ENCODE data around the gene MORC1. TPM values are rescaled to one million over a fixed set of nuclear protein-coding genes. Genes with fewer than 3 reads are reported as not detected.

The MORC1 gene
- total RNA-seq, 2 experiments from 2014 or later = not detected

GRCh38 chr3:108940166-108940565, 177.8 kb downstream of the MORC1 start:
- H3K4me1 Mint-ChIP-seq = no peaks in the 10 kb centered on the region
- ChIA-PET CTCF (no interaction called here), POLR2A (no interaction called here)
- no peaks in the 10 kb centered on the region for H3K36me3 Mint-ChIP-seq (ENCODE audit: low read depth)
- no peaks in the 10 kb centered on the region for H3K27me3 Mint-ChIP-seq
- H3K27ac Mint-ChIP-seq = no peak overlapping the region
- DNase-seq = no peak
- no peaks in the 10 kb centered on the region for H3K9me3 Mint-ChIP-seq
- H3K4me3 Mint-ChIP-seq = no peak overlapping the region

DNA sequence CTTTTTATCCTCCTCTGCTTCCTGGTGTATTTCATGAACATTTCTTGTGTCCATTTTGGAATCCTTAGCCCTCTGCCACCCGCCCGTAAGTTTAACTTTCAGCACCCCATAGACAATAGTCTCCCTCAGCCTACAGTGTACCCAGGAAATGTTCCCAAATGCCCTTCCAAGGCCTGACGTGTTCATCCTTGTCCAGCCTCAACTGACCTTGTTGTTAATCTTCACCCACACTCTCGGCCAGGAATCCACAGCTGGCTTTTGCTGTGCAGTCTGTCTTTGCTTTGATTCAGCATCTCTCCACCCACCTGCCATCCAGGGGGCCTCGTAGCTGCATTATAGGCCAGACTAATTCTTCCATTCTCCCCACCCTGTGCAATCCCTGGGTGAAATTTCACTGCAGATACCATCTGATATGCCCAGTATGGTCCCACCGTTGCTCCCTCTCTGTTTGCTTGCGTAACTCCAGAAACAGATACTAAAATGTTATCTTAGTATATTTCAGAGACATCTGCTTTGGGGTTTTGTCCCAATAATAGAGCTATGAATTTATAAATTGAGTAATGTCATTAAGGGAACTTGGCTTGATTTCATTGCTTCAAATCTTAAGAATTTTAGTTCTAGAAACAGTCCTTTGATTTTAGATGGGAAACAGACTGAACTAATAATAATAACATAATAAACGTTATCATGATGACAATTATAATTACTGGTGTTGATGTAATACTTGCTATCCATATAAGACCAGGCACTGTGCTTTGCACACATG, 180.8 kb downstream of the MORC1 start:
- no peaks in the 10 kb centered on the region for H3K9me3 Mint-ChIP-seq
- H3K27ac Mint-ChIP-seq = no peak overlapping the region
- no peak for DNase-seq
- no peaks in the 10 kb centered on the region for H3K36me3 Mint-ChIP-seq (ENCODE audit: low read depth)
- no peaks in the 10 kb centered on the region for H3K4me1 Mint-ChIP-seq
- POLR2A ChIA-PET = no interaction called here
- CTCF ChIA-PET = no interaction called here
- H3K27me3 Mint-ChIP-seq = peaks cover 1% of the 10 kb centered on the region
- no peak overlapping the region for H3K4me3 Mint-ChIP-seq

DNA sequence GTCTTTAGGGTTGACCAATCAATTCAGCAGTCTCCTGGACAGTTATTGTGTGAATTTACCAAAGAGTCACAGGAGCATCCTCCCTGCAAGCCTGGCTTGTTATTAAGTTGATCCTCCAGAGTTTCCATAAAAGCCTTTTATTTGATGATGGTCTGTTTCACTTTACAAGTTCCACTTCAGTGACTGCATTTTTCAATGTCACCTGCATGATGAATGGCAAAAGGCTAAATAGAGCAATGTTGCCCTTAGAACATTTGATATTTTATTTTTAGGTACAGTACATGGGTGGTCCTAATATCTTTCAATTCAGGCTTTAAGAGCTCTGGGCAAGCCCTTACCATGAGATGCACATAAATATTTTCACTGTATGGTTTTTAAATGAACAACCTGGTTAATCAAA, 186.9 kb downstream of the MORC1 start:
- H3K27me3 Mint-ChIP-seq = peaks cover 25% of the 10 kb centered on the region
- ChIA-PET POLR2A (no interaction called here), CTCF (no interaction called here)
- no peak overlapping the region for H3K27ac Mint-ChIP-seq
- H3K4me3 Mint-ChIP-seq = no peak overlapping the region
- no peak for DNase-seq
- no peaks in the 10 kb centered on the region for H3K9me3 Mint-ChIP-seq
- H3K4me1 Mint-ChIP-seq = no peaks in the 10 kb centered on the region
- H3K36me3 Mint-ChIP-seq (ENCODE audit: low read depth) = no peaks in the 10 kb centered on the region

GRCh38 chr3:108918866-108919265, 199.1 kb downstream of the MORC1 start:
- Mint-ChIP-seq H3K27me3 (peaks cover 19% of the 10 kb centered on the region), H3K36me3 (ENCODE audit: low read depth) (no peaks in the 10 kb centered on the region), H3K4me3 (no peak overlapping the region), H3K9me3 (no peaks in the 10 kb centered on the region), H3K27ac (no peak overlapping the region), H3K4me1 (peaks cover 11% of the 10 kb centered on the region)
- POLR2A ChIA-PET = no interaction called here
- CTCF ChIA-PET = interaction anchor here (1.8 kb wide), 1 partner anchor 255 kb away, joined by 5 read pairs; no protein-coding TSS in a partner anchor
- DNase-seq = no peak

DNA sequence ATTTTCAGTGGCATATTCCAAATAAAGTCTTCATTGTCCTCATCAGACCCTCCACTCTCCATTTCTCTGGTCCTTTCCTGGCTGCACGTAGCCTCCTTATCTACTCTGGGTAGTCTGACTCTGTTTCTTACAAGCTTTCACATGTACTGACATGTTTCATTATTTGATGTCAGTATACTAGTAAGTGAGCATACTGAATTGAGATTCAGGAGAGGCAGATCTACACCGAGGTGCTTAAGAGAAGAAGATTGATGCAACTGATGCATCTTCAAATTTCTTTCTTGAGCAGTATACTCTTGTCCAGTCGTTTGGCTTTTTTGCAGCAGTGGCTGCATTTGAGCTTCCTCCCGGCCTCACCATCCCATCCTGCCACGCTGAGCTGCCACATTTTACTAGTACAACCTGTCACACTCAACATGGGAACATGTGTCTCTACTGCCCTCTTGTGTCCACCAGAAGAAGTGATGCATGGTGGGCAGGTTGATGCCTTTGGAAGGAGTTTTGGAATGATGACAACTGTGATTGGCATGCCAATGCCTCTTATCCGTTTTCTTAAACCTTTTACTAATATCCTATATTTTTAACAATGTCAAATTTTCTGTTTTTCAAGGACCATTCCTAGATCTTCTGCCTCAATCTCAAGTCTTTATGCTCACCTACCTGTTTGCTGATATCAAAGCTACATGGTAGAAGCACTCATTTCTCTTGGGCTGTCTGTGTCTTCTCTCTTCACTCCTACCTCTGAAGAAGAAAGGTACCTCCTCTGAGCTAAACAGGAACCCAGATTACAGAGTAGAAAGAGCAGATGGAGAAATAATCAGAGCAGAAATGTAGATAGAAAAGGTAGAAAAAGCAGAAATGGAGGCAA, 202.9 kb downstream of the MORC1 start:
- Mint-ChIP-seq H3K4me3 (peak overlapping the region; percentile 19), H3K27ac (peak overlapping the region; percentile 40), H3K27me3 (peaks cover 17% of the 10 kb centered on the region), H3K4me1 (peaks cover 14% of the 10 kb centered on the region), H3K36me3 (ENCODE audit: low read depth) (no peaks in the 10 kb centered on the region), H3K9me3 (no peaks in the 10 kb centered on the region)
- ChIA-PET CTCF (interaction anchor here (0.6 to 5.6 kb wide), 49 partner anchors 8 to 426 kb away, joined by 3 to 98 read pairs (median 5); partner anchors contain the start of genes CIP2A, DZIP3 and TRAT1), POLR2A (interaction anchor here (0.6 to 2.4 kb wide), 10 partner anchors 17 to 781 kb away, joined by 3 to 36 read pairs (median 8); partner anchors contain the start of genes CIP2A, DZIP3 and TRAT1)
- peak; percentile 72 for DNase-seq

DNA sequence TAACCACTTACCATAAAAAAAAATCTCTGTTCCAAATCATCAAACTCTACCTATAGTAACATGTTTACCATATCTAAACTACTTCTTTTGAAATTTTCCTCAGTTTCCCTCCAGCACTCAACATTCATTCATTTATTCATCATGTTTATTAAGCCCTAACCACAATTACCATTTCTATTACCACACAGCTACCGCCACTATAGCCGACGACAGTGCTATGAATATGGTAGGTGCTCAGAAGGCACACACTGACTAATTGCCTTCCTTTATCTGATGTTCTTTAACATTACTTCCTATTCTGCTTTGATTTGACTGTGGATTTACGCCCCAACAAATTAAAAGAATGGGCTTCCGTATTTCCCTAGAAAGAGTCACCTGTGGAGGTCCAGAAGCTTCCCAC, 208.1 kb downstream of the MORC1 start:
- H3K36me3 Mint-ChIP-seq (ENCODE audit: low read depth) = no peaks in the 10 kb centered on the region
- no peak overlapping the region for H3K27ac Mint-ChIP-seq
- DNase-seq = no peak
- peaks cover 12% of the 10 kb centered on the region for H3K4me1 Mint-ChIP-seq
- POLR2A ChIA-PET = no interaction called here
- CTCF ChIA-PET = no interaction called here
- no peak overlapping the region for H3K4me3 Mint-ChIP-seq
- no peaks in the 10 kb centered on the region for H3K9me3 Mint-ChIP-seq
- H3K27me3 Mint-ChIP-seq = peaks cover 2% of the 10 kb centered on the region

Other genes with a start within 250 kb of the MORC1 start
- not detected for gene GUCA1C, start 164.3 kb downstream of the MORC1 start, total RNA-seq
- gene C3orf85, start 18.6 kb upstream of the MORC1 start, total RNA-seq = not detected
- gene DPPA2, start 198.4 kb upstream of the MORC1 start, total RNA-seq = not detected
- gene DPPA4, start 219.4 kb upstream of the MORC1 start, total RNA-seq = not detected

Data from activated CD4-positive, alpha-beta memory T cell treated with anti-CD3 and anti-CD28 coated beads, Interleukin-2, amount 10 ng/mL, durations not matched to agents 7 days and 5 days (primary cell).